GM12874 (cell line): ENCODE measurements around the gene DEDD2.

Source experiments
- CTCF ChIP-seq: IDR thresholded peaks from 2 replicates; pipeline ENCODE4 v1.5.1; 2011; ENCODE audit warnings: low read depth, mild to moderate bottlenecking, control low read depth, low read length, moderate library complexity; ENCODE audit not compliant: insufficient read depth

Gene DEDD2

GRCh38 chr19:42242512-42243409 is 25.3 kb upstream of the DEDD2 start, which contains the start of gene GSK3A:
GSK3A (minus strand) TSS chr19:42242602; CDS start chr19:42242465, 137 bp downstream.
- no peak for TF ChIP-seq CTCF

- TF ChIP-seq CTCF: no peak
Measured at GRCh38 chr19:42242069-42242511, 24.6 kb upstream of the DEDD2 start.

- no peak for TF ChIP-seq CTCF
Measured at GRCh38 chr19:42241279-42241678, 23.8 kb upstream of the DEDD2 start.

GRCh38 chr19:42239544-42240220 is 22.2 kb upstream of the DEDD2 start:
- TF ChIP-seq CTCF: no peak

GRCh38 chr19:42235181-42235580 is 17.7 kb upstream of the DEDD2 start:
- no peak for TF ChIP-seq CTCF

- no peak for TF ChIP-seq CTCF
Measured at GRCh38 chr19:42234364-42234763, 16.9 kb upstream of the DEDD2 start.

- TF ChIP-seq CTCF: no peak
Measured at GRCh38 chr19:42233678-42234292, 16.3 kb upstream of the DEDD2 start.
